Memory B cell (primary cell): ENCODE results near the gene EMC1.
"Not testable (repeated sequence)": the region's sequence is repeated elsewhere in the genome, so short reads cannot be mapped to it uniquely, and the experiment has no call there.

Experiments
- ATAC-seq: fragments of 150-1000 bp; cut with Tn5 transposase; 2 replicates; pipeline ENCODE4 v1.10.0; 2021; ENCODE audit warnings: low read depth, mild to moderate bottlenecking, moderate library complexity
- DNase-seq, 2 donors: peaks; one replicate each; pipeline ENCODE4 v3.0.0; 2022; ENCODE audit warnings: low spot score in 2 of 2
- H3K27ac Mint-ChIP-seq: one replicate; pipeline ENCODE4 v1.8.0; 2022; ENCODE audit warnings: mild to moderate bottlenecking, moderate library complexity, mixed read lengths
- H3K27me3 Mint-ChIP-seq: one replicate; pipeline ENCODE4 v1.8.0; 2022; ENCODE audit warnings: mixed read lengths
- H3K36me3 Mint-ChIP-seq: one replicate; pipeline ENCODE4 v1.8.0; 2022; ENCODE audit warnings: mild to moderate bottlenecking, mixed read lengths
- H3K4me1 Mint-ChIP-seq: one replicate; pipeline ENCODE4 v1.8.0; 2022; ENCODE audit warnings: mixed read lengths
- H3K4me3 Mint-ChIP-seq: one replicate; pipeline ENCODE4 v1.8.0; 2022; ENCODE audit warnings: mild to moderate bottlenecking, moderate library complexity, mixed read lengths
- H3K9me3 Mint-ChIP-seq: one replicate; pipeline ENCODE4 v1.8.0; 2022; ENCODE audit warnings: mixed read lengths

EMC1 gene

DNA sequence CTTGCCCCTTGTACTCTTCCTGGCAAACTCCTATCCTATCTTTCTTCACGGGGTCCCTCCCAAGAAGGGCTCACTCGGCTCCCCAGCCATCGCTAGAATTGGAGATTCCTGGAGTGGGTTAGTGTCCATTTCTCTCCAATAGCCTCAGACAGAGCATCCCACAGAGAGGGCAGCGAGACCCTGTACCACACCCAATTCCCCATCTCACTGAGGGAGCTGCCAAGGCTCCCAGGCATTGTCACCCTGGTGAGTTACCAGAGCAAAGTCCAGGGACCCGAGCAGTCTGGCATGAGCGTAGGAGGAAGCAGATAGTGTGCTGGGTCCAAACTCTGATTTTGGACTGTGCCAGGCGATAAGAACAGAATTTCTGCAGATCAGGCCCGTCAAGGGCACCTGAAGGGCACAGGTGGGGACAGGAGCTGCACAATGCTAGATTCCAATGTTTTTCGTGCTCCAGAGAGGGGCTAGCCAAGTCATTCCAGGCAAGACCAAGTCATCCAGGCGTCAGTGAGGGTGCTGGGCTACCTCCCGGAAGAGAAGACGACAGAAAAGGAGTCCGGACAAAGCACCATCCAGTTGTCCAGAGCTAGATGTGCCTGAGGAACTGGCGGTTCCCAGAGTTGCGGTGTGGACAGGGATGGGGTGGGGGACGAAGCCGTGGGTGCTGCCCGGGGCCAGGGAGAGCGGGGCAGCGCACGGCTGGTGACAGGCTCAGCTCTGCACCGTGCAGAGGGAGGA lies 22.0 kb upstream of the EMC1 start:
- H3K4me1 Mint-ChIP-seq = no peaks in the 10 kb centered on the region
- H3K9me3 Mint-ChIP-seq = peaks cover 7% of the 10 kb centered on the region
- H3K36me3 Mint-ChIP-seq = peaks cover 11% of the 10 kb centered on the region
- H3K4me3 Mint-ChIP-seq = no peak overlapping the region
- ATAC-seq (no peak), DNase-seq (no peak)
- H3K27me3 Mint-ChIP-seq = peaks cover 9% of the 10 kb centered on the region
- H3K27ac Mint-ChIP-seq = no peak overlapping the region

DNA sequence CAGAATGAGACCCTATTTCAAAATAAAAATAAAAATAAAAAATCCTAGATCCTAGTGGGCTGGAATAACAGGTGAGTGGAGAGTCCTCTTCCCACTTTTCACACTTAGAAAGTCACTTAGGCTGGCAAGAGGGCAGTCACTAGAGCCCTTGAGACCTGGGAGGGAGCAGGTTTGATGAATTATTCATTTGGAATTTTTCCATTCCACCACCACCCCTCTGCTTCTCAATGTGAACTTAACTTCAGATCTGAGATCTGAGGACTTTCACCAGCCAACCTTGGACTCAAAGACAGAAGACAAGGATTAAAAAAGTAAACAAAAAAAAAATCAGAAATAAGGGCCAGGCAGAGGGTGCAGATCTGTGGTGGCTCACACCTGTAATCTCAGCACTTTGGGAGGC lies 20.7 kb upstream of the EMC1 start:
- peaks cover 9% of the 10 kb centered on the region for H3K27me3 Mint-ChIP-seq
- H3K4me3 Mint-ChIP-seq = no peak overlapping the region
- H3K4me1 Mint-ChIP-seq = no peaks in the 10 kb centered on the region
- peaks cover 11% of the 10 kb centered on the region for H3K36me3 Mint-ChIP-seq
- ATAC-seq = no peak
- no peak overlapping the region for H3K27ac Mint-ChIP-seq
- peaks cover 6% of the 10 kb centered on the region for H3K9me3 Mint-ChIP-seq
- DNase-seq = no peak

DNA sequence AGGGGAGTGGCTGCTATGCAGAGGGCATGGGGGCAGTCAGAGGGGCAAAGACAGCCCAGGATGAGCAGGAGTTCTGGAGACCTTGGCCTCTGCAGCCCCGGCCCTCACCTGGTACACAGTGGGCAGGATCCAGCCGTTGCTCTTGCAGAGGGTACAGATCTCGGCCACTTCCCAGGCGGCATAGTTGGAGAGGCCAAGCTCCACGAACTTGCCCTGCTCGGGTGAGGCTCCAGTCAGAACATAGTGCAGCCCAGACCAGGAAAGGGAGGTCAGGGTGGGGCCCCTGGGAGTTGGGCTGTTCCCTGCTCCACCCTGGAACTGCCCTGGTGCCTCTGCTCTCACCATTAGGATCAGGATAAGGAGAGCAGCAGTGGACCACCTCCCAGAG lies 19.0 kb upstream of the EMC1 start:
- not testable (repeated sequence) for H3K4me1 Mint-ChIP-seq, H3K27ac Mint-ChIP-seq, DNase-seq, H3K27me3 Mint-ChIP-seq, H3K4me3 Mint-ChIP-seq, H3K9me3 Mint-ChIP-seq, ATAC-seq
- H3K36me3 Mint-ChIP-seq = peaks cover 13% of the 10 kb centered on the region

DNA sequence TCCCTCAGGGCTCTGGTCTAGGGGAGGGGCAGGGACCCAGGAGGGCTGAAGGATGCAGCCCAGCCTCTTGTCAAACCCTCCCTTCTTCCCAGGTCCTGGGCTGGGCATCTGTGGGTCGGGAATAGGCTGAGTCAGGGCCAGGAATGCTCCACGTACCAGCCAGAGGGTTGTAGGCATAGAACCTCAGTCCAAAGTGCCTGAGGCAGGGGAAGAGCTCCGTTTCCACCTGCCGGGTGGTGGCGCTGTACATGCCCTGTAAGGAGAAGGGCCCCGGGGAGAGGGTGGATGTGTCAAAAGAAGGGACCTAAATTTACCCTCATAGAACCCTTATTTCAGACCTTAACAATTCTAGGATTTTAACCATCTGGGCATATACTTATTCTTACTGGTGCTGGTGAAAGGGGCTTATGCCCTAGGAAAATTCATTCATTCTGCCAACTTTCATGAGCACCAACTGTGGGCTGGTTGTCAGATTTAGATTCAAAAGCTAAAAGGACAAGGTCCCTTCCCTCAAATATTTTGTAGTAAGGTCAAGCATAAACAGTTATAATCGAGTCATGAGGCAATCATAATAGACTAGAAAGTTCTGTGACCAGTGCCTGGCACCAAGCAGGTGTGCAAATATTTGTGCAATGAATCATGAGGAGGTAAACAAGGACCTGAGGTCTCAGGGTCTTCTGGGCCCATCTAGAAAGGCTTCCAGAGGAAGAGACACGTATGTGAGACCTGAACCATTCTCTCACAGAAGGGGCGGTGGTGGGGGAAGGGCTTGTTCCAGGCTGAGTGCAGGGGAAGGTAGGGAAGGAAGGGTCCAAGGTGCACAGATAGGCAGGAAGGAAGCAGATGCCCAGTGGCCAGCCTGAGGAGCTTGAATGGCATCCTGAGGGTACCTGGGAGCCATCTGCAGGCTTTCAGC lies 18.4 kb upstream of the EMC1 start:
- not testable (repeated sequence) for ATAC-seq, H3K4me3 Mint-ChIP-seq, H3K4me1 Mint-ChIP-seq, H3K9me3 Mint-ChIP-seq, H3K27me3 Mint-ChIP-seq, H3K27ac Mint-ChIP-seq, DNase-seq
- H3K36me3 Mint-ChIP-seq = peaks cover 13% of the 10 kb centered on the region

DNA sequence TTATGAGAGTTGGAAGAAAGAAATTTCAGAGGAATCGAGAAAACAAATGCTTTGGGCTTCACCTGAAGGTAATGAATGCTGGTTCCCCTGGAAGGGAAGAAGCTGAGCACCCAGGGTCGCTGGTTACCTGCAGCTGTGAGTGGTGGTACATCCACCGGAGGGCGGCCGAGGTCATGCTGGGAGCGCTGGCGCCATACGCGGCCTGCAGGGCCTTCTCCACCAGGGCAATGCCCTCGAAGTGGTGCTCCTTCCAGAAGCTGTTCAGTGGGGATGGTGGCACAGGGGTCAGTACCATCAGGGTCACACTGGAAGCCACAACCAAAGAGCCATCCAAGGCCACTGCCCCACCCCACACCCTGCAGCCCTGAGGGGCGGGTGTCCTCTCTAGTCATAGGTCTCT lies 17.1 kb upstream of the EMC1 start:
- H3K27ac Mint-ChIP-seq = no peak overlapping the region
- no peaks in the 10 kb centered on the region for H3K4me1 Mint-ChIP-seq
- H3K9me3 Mint-ChIP-seq = peaks cover 2% of the 10 kb centered on the region
- H3K36me3 Mint-ChIP-seq = peaks cover 9% of the 10 kb centered on the region
- H3K4me3 Mint-ChIP-seq = no peak overlapping the region
- peaks cover 6% of the 10 kb centered on the region for H3K27me3 Mint-ChIP-seq
- ATAC-seq (no peak), DNase-seq (no peak)

DNA sequence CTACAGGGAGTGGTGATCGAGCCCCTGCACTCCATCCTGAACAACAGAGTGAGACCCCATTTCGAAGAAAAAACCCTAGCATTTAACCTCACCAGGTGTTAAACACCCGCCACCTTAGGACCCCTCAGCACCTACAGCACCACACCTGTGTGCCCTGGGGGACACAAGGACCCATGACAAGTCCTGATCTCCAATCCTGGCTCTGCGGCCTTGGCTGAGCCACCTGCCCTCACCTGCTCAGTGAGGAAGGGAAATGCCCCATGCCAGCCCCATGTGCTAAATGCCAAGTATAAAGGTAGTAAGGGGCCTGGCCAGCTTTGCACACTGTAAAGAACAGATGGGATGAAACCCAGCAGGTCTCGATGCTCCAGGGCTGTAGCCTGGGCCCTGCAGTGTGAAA lies 11.4 kb upstream of the EMC1 start:
- Mint-ChIP-seq H3K27ac (no peak overlapping the region), H3K4me1 (no peaks in the 10 kb centered on the region), H3K27me3 (no peaks in the 10 kb centered on the region), H3K36me3 (peaks cover 5% of the 10 kb centered on the region), H3K4me3 (no peak overlapping the region), H3K9me3 (peaks cover 1% of the 10 kb centered on the region)
- DNase-seq (no peak), ATAC-seq (no peak)

DNA sequence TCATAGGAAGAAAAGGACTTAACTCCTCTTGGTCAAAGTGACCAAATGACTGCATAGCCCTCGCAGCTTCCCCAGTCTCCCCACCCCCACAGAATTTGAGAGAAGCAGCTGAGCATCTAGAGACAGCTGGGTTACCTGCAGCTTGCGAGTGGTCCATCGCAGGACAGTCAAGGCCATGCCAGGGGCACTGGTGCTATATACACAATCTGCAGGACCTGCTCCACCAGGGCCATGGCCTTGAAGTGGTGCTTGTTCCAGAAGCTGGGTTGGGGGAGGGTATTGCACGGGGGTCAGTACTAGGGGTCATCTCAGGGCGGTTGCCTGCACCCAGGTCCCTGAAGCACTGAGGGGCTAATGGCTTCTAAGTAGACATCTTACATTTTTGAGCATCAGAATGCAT lies 10.7 kb upstream of the EMC1 start:
- H3K4me1 Mint-ChIP-seq = no peaks in the 10 kb centered on the region
- DNase-seq = no peak
- ATAC-seq = no peak
- peaks cover 7% of the 10 kb centered on the region for H3K36me3 Mint-ChIP-seq
- H3K27ac Mint-ChIP-seq = no peak overlapping the region
- H3K4me3 Mint-ChIP-seq = no peak overlapping the region
- H3K27me3 Mint-ChIP-seq = no peaks in the 10 kb centered on the region
- H3K9me3 Mint-ChIP-seq = peaks cover 1% of the 10 kb centered on the region

DNA sequence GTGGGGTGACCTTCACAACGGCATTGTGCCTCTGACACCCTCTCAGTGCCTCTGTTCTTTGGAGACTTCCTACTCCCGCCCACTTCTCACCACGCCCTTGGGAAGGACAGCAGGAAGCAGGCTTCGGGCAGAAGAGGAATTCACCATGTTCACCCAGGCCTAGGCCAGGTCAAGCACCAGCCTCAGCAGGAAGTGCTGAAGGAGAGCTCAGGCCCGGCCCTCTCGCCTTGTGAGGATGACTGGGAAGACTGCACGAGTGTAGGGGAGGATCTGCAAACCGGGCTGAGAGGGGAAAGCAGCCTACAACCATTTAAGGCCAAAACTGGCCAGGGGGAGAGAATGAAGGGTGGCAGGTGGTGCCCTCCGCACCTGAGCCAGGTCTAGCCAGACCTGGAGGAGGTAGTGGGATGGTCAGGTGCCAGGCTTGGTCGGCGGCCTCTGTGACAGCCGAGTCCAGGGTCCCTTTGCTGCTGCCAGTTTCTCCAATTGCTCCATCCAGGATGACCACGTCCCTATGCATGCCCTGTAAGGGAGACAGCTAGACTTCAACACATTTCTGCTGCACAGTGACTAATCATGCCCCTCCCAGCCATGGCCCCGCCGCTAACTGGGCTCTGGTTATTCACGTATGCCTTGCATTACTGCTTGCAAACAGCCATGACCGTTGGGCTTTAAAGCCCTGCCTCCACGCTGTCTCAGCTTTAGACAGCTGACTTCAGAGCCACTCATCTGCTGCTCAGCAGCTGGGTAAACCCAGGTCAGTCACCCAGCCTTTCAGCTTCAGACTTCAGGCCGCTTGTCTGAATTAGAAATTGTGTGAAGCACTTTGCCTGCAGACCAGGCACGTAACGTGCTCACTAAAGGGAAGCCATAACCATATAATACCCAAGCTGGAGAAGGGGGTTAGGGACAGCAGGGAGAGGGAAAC lies 9.2 kb upstream of the EMC1 start:
- no peak for DNase-seq
- Mint-ChIP-seq H3K36me3 (peaks cover 7% of the 10 kb centered on the region), H3K27ac (no peak overlapping the region), H3K27me3 (no peaks in the 10 kb centered on the region), H3K9me3 (no peaks in the 10 kb centered on the region), H3K4me3 (no peak overlapping the region), H3K4me1 (no peaks in the 10 kb centered on the region)
- ATAC-seq = no peak

DNA sequence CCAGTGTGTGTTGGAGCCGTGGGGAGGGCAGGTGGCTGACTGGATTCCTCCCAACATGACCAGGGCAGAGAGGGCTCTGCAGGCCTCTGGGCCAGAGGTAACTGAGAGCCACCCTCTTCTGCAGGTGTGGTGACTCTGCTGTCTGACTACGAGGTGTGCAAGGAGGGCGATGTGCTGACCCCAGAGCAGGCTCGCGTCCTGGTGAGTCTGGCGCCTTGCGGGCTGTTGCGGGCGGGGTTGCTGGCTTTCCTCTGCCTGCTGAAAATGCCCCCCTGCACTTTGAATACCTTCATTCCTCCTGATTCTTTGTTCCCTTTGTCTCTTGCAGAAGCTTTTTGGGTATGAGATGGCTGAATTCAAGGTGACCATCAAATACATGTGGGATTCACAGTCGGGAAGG lies 7.0 kb upstream of the EMC1 start:
- no peaks in the 10 kb centered on the region for H3K9me3 Mint-ChIP-seq
- H3K4me3 Mint-ChIP-seq = no peak overlapping the region
- H3K27me3 Mint-ChIP-seq = no peaks in the 10 kb centered on the region
- DNase-seq (no peak), ATAC-seq (no peak)
- H3K27ac Mint-ChIP-seq = no peak overlapping the region
- H3K4me1 Mint-ChIP-seq = peaks cover 3% of the 10 kb centered on the region
- peaks cover 9% of the 10 kb centered on the region for H3K36me3 Mint-ChIP-seq

DNA sequence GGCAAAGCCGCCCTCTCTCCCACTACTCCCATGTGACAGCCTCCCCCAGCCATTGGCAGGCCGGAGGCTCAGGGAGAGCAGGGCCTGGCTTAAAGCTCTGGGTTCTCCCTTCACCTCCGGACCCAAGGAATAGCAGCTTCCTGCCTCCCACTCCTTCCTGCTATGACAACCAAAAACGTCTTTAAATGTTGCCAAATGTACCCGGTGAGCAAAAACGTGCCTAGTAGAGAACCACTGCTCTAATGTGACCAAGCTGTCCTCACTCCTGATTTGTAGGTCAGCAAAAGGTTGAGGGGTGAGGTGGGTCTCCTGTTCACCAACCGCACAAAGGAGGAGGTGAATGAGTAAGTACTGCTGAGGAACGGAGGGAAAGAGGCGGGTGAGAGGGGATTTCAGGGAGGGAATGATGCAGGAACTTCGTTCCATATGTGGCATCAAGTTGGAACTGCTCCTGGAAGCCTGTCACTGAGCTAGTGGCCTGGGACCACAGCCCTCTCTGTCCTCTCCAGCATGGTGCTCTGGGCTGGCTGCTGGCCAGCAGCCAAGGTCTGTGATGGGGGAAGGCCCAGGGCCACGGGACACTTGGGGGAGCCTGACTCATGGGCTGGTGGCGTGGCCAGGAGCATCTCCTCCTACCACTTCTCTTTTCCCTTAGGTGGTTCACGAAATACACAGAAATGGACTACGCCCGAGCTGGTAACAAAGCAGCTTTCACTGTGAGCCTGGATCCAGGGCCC lies 6.0 kb upstream of the EMC1 start:
- H3K4me3 Mint-ChIP-seq = no peak overlapping the region
- ATAC-seq (no peak), DNase-seq (no peak)
- H3K27ac Mint-ChIP-seq = no peak overlapping the region
- no peaks in the 10 kb centered on the region for H3K9me3 Mint-ChIP-seq
- peaks cover 8% of the 10 kb centered on the region for H3K4me1 Mint-ChIP-seq
- peaks cover 9% of the 10 kb centered on the region for H3K36me3 Mint-ChIP-seq
- no peaks in the 10 kb centered on the region for H3K27me3 Mint-ChIP-seq

DNA sequence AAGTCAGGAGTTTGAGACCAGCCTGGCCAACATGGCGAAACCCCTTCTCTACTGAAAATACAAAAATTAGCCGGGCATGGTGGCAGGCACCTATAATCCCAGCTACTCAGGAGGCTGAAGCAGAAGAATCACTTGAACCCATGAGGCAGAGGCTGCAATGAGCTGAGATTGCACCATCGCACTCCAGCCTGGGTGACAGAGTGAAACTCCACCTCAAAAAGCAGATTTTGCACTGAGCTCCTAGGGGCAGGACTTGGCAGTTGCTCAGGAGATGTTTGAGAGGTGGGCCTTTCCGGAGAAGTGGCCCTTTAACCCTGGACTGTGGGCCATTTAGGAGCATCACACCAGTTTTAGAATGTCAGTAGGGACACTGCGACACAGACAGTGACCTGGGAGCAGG lies 5.0 kb upstream of the EMC1 start:
- H3K27ac Mint-ChIP-seq, ATAC-seq, H3K36me3 Mint-ChIP-seq, DNase-seq, H3K27me3 Mint-ChIP-seq, H3K4me3 Mint-ChIP-seq, H3K9me3 Mint-ChIP-seq: not testable (repeated sequence)
- peaks cover 12% of the 10 kb centered on the region for H3K4me1 Mint-ChIP-seq

DNA sequence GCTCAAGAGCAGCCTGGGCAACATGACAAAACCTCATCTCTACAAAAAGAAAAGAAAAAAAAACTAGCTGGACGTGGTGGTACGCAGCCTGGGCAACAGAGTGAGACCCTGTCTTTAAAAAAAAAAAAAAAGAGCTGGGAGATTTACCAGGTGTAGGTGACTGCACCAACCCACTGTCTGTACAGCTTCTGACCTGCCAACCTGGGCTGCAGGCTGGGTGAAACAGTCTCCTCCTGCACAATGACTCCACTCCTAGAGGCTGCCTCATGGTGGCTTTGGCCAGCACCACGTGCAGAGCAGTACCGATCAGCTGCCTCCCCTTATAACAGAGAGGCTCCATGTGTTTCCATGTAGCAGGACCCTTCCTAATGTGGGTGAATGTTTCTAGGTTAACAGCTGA lies 4.0 kb upstream of the EMC1 start:
- no peak overlapping the region for H3K4me3 Mint-ChIP-seq

DNA sequence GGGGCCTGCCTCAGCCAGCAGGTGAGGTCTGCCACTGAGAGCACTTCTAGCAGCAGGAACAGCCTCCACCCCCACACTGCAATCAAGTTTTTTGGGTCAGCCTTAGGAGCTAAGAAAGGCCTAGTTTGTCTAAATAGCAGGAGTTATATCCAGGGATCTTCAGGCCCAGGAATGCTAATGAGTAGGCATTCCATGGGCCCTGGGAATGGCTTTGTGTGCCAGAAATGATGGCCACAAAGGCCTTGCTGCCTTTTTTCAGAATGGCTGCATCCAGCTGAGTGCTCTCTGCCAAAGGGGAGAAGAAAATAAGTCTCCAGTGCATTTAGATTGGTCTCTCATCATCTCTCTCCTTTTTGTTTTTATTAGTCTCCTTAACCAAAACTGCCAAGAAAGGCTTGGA lies 3.1 kb upstream of the EMC1 start:
- DNase-seq (no peak), ATAC-seq (no peak)
- Mint-ChIP-seq H3K4me3 (no peak overlapping the region), H3K9me3 (no peaks in the 10 kb centered on the region), H3K4me1 (peaks cover 18% of the 10 kb centered on the region), H3K36me3 (peaks cover 9% of the 10 kb centered on the region), H3K27ac (no peak overlapping the region), H3K27me3 (no peaks in the 10 kb centered on the region)

More for the DNA sequence above, 4.0 kb upstream of the EMC1 start:
- Mint-ChIP-seq H3K27ac (no peak overlapping the region), H3K27me3 (no peaks in the 10 kb centered on the region), H3K4me1 (peaks cover 17% of the 10 kb centered on the region), H3K9me3 (no peaks in the 10 kb centered on the region), H3K36me3 (peaks cover 9% of the 10 kb centered on the region)
- DNase-seq (no peak), ATAC-seq (no peak)
